Stimulated activated CD8-positive, alpha-beta memory T cell treated with anti-CD3 and anti-CD28 coated beads, Interleukin-2, amount 100 ng/mL, for 48 hours (primary cell): ENCODE results near the gene STIL.
"Not testable (repeated sequence)": the region's sequence is repeated elsewhere in the genome, so short reads cannot be mapped to it uniquely, and the experiment has no call there.

Source experiments
- DNase-seq, 2 donors: peaks; one replicate each; pipeline ENCODE4 v3.0.0-alpha.2; 2020; ENCODE audit warnings: low read depth in 2 of 2

STIL gene

DNA sequence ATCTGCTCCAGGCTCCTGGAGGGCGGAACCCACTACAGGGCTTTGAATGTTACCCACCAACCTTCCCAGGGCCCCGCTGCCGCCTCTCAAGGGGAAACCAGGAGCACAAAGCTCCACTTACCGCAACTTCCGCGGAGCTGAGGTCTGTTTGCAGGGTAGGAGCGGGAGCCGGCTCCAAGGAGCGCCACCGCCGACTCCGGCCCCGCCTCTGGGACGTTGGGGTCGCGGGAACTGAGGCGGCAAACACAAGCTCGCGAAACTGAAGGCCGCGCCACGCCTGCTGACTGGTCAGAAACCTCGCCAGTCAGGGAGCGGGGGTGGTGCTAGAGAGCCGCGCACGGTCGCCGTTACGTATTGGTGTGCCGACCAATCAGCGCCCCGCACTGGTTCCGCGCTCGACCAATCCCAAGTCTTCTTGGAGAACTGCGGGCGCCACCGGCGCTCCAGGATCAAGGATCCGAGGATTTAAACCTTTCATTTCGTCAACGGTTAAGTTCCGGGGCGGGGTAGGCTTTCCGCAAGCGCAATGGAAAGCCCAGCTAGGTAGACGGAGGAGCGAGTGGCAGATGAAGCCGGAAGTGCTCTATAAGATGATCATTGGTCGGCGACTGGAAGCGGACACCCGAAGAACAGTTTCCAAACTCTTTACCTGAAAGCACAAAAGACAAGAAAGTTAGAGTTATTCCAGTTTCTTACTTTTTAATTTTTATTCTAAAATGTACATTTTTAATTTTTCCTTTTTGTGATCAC is at the start of gene STIL:
Gene STIL (minus strand): TSS at position 233 of the 750 bp plus-strand sequence. CDS start 3,828 bp downstream, outside the sequence.
- peak; percentile 96 to 97 for DNase-seq

DNA sequence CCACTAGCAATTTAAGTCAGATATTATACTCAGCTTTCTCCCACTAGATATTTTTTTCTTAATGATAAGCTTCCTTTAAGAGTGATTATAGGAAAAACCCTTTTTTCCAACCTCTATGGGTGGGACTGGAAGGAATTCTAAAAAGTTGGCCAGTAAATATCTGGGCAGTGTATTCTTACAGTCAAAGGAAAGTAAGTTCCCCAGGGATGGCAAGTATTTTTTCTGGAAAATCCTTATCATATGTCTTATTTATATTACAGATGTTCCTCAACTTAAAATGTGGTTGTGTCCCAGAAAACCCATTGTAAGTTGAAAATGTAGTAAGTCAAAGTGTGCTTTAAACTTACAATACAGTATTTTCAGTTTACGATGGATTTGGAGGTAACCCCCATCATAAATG is 48.9 kb upstream of the STIL start:
- DNase-seq: no peak

DNA sequence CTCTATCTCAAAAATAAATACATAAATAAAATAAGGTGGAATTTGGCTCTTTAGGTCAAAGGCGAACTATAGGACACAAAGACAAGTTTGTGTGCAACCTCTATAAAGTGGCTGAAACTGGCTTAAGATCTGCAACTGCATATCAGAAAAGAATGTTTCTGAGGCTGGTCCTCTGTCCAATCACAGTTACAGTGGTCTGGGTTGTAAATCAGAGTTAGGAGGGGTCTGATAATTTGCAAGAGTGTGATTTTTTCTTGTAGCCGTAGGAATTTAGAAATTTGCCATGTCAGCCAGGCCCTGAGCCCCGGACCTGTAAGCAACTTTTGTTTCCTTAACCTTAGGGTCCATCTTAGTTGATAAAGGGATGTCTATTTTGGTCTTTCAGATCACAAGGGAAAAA is 47.4 kb upstream of the STIL start:
- no peak for DNase-seq

DNA sequence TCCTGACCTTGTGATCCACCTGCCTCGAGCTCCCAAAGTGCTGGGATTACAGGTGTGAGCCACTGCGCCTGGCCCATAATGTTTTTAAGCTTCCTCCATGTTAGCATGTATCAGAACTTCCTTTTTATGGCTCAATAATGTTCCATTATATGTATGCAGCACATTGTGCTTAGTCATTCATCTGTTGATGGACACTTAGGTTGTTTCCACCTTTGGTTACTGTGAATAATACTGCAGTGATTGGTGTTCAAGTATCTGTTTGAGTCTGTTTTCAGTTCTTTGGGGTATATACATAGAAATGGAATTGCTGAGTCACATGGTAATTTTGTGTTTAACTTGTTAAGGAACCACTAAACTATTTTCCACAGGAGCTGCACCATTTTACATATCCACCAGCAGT is 37.4 kb upstream of the STIL start:
- no peak for DNase-seq

DNA sequence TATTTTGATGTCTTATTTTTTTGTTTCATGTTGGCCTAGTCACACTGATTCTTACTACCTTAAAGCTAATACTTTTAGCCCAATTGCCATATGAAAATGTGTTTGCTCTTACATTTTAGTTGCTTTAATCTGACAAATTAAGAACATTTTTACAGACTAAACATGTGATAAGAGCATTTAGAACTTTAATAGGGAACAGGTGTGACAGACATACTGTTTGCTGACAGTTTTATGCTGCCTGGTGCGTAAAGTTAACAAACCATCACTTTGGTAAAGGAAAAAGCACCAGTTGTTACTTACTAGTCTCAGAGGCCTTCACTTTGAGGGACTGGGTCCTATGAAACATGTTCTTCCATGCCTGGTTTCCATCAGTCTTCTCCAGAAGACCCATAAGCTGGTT is 34.3 kb upstream of the STIL start:
- no peak for DNase-seq

DNA sequence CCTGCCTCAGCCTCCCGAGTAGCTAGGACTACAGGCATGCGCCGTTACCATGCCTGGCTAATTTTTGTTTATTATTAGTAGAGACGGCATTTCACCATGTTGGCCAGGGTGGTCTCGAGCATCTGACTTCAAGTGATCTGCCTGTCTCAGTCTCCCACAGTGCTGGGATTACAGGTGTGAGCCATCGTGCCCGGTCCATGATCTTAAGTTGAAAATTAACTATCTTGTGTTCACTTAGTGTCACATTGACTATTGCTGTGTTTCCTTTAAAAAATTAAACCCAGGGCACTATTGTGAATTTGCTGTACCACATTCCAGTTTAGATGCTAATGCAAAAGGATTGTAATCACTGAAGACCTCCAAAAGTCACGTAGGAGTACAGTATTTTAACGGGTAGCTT is 33.8 kb upstream of the STIL start:
- DNase-seq: no peak

- DNase-seq: not testable (repeated sequence)
These were observed 33.0 kb upstream of the STIL start for GRCh38 chr1:47346979-47347378.

DNA sequence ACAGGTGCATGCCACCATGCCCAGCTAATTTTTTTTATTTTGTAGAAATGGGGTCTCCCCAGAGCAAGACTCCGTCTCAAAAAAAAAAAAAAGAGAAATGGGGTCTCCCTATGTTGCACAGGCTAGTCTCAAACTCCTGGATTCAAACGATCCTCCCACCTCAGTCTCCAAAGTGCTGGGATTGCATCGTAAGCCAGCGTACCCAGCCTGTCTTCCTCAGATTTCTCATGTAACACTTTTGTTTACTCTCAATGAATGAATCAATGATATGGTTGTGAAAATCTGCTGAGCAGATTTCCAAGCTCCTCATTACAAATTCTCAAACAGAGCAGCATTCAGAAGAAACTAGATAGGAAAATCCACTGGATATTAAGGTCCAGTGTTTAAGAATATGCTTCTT is 26.3 kb upstream of the STIL start:
- DNase-seq: no peak

DNA sequence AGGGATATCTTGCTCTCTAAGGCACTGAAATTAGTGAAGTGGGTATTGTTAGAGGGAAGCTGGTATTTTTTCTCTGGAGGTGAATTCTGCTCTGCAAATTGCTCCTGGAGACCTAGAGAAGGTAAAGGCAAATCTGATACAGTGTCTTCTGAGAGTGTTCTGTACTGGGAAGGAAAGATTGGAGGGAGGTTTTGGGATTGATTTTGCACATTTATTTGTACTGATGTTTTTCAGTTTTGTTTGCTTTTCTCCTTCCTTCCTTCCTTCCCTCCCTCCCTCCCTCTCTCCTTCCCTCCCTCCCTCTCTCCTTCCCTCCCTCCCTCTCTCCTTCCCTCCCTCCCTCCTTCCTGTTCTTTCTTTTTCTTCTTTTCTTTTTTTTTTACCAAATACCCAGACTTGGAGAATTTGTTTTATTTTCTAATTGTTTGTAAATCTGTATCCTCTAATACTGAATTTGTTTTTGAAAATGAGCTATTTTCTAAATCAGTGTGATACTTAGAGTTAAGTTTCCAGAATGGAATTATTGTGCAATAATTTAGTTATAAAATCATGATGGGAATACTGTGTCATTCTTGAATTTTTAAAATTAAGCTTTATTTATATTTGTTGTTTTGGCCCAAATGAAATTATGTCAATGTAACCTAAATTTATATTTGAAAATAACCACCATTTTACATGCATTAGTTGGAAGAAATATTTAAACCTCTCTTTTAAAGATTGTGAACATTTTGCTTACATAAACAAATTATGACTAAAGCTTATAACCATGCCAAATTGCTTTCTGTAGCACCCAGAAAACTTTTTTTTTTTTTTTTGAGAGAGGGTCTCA is 24.5 kb upstream of the STIL start:
- DNase-seq: no peak

DNA sequence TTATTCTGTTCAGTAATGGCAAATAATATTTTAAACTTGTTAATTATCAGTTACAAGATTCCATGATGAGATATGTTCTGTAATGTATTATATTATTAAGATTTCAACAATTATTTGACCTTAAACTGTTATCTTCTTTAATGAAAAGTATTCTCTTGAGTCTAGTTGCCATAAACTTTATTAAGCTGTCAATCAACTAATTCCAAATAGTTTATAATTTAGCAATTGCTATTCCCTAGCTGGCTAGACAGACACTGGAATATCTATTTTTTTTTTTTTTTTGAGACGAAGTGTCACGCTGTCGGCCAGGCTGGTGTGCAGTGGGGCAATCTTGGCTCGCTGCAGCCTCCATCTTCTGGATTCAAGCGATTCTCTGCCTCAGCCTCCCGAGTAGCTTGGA is 23.4 kb upstream of the STIL start:
- DNase-seq: no peak

DNA sequence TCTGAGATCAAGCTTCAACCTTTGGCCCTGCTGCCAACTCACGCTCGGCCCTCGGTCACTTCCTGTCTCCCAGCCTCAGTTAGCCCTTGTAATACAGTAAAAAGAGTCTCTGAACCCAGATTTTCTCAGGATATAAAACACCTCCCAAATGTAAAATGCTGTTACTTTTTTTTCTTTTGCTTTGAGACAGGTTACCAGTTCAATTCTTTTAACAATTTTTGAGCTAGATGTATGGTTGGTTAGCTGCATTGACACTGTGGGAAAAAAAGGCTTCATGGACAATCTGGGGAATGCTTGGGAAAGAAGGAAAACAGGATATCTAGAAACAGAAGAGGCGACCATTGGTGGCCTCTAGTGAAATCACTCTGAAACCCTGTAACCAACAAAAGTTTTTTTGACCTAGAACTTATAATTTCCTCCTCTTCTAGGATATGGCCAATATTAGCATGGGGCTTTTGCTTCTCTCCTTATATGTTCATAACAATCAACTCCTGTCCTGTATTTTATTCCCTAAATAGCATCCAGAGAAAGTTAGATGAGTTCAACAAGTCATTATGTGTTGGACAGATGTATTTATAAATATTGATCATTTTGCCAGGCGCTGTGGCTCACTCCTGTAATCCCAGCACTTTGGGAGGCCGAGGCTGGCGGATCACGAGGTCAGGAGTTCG is 21.0 kb upstream of the STIL start:
- DNase-seq: no peak

- DNase-seq: peak; percentile 56 to 74
These were observed 20.2 kb upstream of the STIL start for GRCh38 chr1:47333922-47334764.

DNA sequence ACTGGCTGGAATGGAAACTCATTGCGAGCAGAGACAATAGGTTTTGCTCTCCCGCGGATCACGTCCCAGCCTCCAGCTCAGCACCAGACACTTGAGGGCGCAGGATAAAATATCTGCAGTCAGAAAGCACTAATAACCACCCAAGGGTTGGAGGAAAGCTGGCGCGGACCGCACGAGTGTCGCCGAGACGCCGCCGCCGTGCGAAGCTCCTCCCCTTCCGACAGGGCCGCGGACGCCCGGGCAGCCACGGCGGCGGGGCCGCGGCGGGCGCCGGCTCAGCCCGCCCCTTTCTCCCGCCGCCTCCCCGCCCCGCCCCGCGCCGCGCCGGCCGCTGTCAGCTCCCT is 19.6 kb upstream of the STIL start, which contains the start of gene CMPK1:
Gene CMPK1 (plus strand): TSS at position 213 of the 344 bp plus-strand sequence. CDS start 156 bp downstream, outside the sequence.
- DNase-seq: peak; percentile 69 to 71

GRCh38 chr1:47332779-47333577 is 19.0 kb upstream of the STIL start:
- DNase-seq: no peak

DNA sequence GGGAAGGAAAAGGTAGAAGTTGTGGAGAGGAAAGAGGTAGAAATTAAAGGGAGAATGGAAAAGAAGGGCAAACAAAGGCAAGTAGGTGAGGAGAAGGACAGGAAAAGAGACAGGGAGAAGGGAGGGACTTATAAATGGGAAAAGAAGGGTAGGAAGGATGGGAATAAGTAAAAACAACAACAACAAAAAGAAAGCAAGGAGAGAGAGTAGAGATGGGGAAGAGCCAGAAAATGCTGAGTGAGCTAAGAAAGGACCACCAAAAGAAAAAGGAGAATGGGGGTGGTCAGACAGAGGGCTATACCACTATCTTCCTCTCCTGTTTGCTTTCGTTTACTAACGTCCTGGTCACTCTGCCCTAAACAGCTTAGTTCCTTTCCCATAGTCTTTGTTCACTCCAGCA is 17.9 kb upstream of the STIL start:
- no peak for DNase-seq

- no peak for DNase-seq
These were observed 16.3 kb upstream of the STIL start for GRCh38 chr1:47330212-47330611.

GRCh38 chr1:47328992-47329391 is 15.0 kb upstream of the STIL start:
- DNase-seq: no peak

DNA sequence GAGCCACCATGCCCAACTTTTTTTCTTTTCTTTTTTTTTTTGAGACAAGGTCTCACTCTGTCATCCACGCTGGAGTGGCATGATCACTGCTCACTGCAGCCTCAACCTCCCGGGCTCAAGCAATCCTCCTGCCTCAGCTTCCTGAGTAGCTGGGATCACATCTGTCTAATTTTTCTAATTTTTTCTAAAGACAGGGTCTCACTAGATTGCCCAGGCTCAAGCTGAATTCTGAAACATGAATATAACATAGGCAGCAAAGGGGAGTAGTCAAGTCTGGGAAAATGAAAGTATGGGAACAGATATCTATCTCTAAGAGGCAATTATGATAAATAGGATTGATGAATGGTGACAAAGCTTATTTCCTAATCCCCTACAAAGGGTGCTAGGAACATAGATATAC is 12.3 kb upstream of the STIL start:
- no peak for DNase-seq

DNA sequence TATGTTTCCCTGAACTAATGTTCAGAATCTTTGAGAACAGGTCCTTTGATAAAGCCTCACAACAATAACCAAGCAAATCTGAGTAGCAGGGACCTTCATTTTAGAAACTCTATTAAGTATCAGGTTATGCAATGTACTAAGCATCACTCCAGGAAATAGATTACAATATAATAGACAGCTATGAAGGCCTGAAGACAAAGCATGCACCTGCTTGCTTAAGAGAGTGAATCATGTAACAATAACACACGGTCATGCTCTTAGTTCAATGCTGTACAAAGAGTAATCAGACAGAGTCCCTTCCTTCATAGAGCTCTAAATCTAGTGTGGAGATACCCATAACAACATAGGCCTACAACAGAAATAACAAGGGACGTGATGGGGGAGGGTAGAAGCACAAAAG is 11.6 kb upstream of the STIL start:
- no peak for DNase-seq

GRCh38 chr1:47324682-47325081 is 10.7 kb upstream of the STIL start:
- no peak for DNase-seq

DNA sequence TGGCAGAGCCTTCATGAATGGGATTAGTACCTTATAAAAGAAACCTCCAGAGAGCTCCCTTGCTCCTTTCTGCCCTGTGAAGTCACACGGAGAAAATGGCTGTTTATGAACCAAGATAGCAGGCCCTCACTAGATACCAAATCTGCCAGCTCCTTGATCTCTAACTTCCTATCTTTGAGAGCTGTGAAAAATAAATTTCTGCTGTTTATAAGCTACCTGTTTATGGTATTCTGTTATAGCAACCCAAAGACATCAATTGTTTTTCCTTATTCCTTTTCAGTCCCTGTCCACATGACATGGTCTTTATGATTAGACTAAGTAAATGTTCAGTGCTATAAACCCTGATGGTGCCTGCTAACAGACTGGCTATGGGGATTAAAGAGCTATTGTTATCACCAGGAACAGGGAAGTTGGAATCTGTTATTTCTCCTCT is 9.7 kb upstream of the STIL start:
- DNase-seq: no peak
